Measurements from ENCODE around the gene RMI2.

RMI2 gene

GRCh38 chr16:11299865-11300559 lies 45.2 kb upstream of the RMI2 start:
- no peak for TF ChIP-seq CTCF (IDR thresholded peaks at IDR 0.05; ENCODE audit: extremely low read depth, insufficient read depth, missing control alignments)
- DNase-seq (ENCODE audit: low spot score) = no peak
- in situ Hi-C loops (cut with MboI; ENCODE audit: low pct_unique_long_range_greater_than_20kb, low sequenced_read_pairs, unreplicated experiment) = no loop called here

GRCh38 chr16:11300560-11300892 lies 44.7 kb upstream of the RMI2 start:
- DNase-seq (ENCODE audit: low spot score) = no peak
- in situ Hi-C loops (cut with MboI; ENCODE audit: low pct_unique_long_range_greater_than_20kb, low sequenced_read_pairs, unreplicated experiment) = no loop called here
- TF ChIP-seq CTCF (IDR thresholded peaks at IDR 0.05; ENCODE audit: extremely low read depth, insufficient read depth, missing control alignments) = no peak

- no peak for TF ChIP-seq CTCF (IDR thresholded peaks at IDR 0.05; ENCODE audit: extremely low read depth, insufficient read depth, missing control alignments)
- in situ Hi-C loops (cut with MboI; ENCODE audit: low pct_unique_long_range_greater_than_20kb, low sequenced_read_pairs, unreplicated experiment) = no loop called here
- no peak for DNase-seq (ENCODE audit: low spot score)
Measured at GRCh38 chr16:11301645-11302501, 43.4 kb upstream of the RMI2 start.

- DNase-seq (ENCODE audit: low spot score) = no peak
- no peak for TF ChIP-seq CTCF (IDR thresholded peaks at IDR 0.05; ENCODE audit: extremely low read depth, insufficient read depth, missing control alignments)
- in situ Hi-C loops (cut with MboI; ENCODE audit: low pct_unique_long_range_greater_than_20kb, low sequenced_read_pairs, unreplicated experiment) = no loop called here
Measured at GRCh38 chr16:11302977-11303376, 42.3 kb upstream of the RMI2 start.

GRCh38 chr16:11303405-11304138 lies 41.7 kb upstream of the RMI2 start:
- DNase-seq (ENCODE audit: low spot score) = no peak
- TF ChIP-seq CTCF (IDR thresholded peaks at IDR 0.05; ENCODE audit: extremely low read depth, insufficient read depth, missing control alignments) = no peak
- in situ Hi-C loops (cut with MboI; ENCODE audit: low pct_unique_long_range_greater_than_20kb, low sequenced_read_pairs, unreplicated experiment) = no loop called here

GRCh38 chr16:11306381-11306780 lies 38.9 kb upstream of the RMI2 start:
- in situ Hi-C loops (cut with MboI; ENCODE audit: low pct_unique_long_range_greater_than_20kb, low sequenced_read_pairs, unreplicated experiment) = no loop called here
- TF ChIP-seq CTCF (IDR thresholded peaks at IDR 0.05; ENCODE audit: extremely low read depth, insufficient read depth, missing control alignments) = no peak
- DNase-seq (ENCODE audit: low spot score) = no peak

Measured in GM13977 (cell line).